ENCODE data around the gene KCNK6. TPM values are rescaled to one million over a fixed set of nuclear protein-coding genes. Genes with fewer than 3 reads are reported as not detected.
A peak's percentile ranks its signal among the peaks of the same experiment; 100 is the strongest.

KCNK6 gene
- total and polyA plus RNA-seq, 2 experiments from 2014 or later = 9.0 to 14.6 TPM

- Mint-ChIP-seq H3K4me1 (peaks cover 28% of the 10 kb centered on the region), H3K27ac (peak overlapping the region; percentile 97), H3K27me3 (ENCODE audit: insufficient read depth, low read depth, poor library complexity) (peaks cover 53% of the 10 kb centered on the region), H3K36me3 (ENCODE audit: low read depth) (no peaks in the 10 kb centered on the region; the same call in 2 of the 3 replicates), H3K4me3 (peak overlapping the region; percentile 74), H3K9me3 (no peaks in the 10 kb centered on the region)
- Histone ChIP-seq H2AFZ (peak overlapping the region; percentile 89), H3K79me2 (replicated peaks; ENCODE audit: insufficient read depth) (peaks cover 8% of the 10 kb centered on the region; the same call in 1 of the 2 replicates), H3K27ac (ENCODE audit: low read depth) (peak overlapping the region; percentile 95), H3F3A (replicated peaks; ENCODE audit: low read depth) (peaks cover 15% of the 10 kb centered on the region), H3K27me3 (ENCODE audit: insufficient read depth) (peaks cover 36% of the 10 kb centered on the region), H3K4me1 (ENCODE audit: insufficient read depth) (peaks cover 5% of the 10 kb centered on the region; the same call in 1 of the 2 replicates), H3K9me2 (ENCODE audit: insufficient read depth) (no peaks in the 10 kb centered on the region), H3K36me3 (ENCODE audit: insufficient read depth) (no peaks in the 10 kb centered on the region), H3K4me3 (peak overlapping the region; percentile 54), H3K4me2 (peak overlapping the region; percentile 78), H4K20me1 (replicated peaks; ENCODE audit: insufficient read depth) (peaks cover 6% of the 10 kb centered on the region; the same call in 1 of the 2 replicates)
- DNase-seq (ENCODE audit: low spot score) (no peak), ATAC-seq (no peak)
- no peak for TF ChIP-seq ZNF331 (CRISPR knock-in tag; IDR thresholded peaks at IDR 0.05; ENCODE audit: low read depth)
- no peak for TF ChIP-seq EZH2phosphoT487 (IDR thresholded peaks at IDR 0.05; ENCODE audit: unreplicated experiment)
- TF ChIP-seq ZNF114 (CRISPR knock-in tag; IDR thresholded peaks at IDR 0.05) = no peak
- no peak for TF ChIP-seq EZH2 (IDR thresholded peaks at IDR 0.05; ENCODE audit: low read depth, unreplicated experiment)
- no peak for TF ChIP-seq JUNB (IDR thresholded peaks at IDR 0.05; ENCODE audit: unreplicated experiment)
- no peak for TF ChIP-seq REST (IDR thresholded peaks at IDR 0.05; ENCODE audit: unreplicated experiment)
- TF ChIP-seq ZNF462 (CRISPR knock-in tag; IDR thresholded peaks at IDR 0.05) = no peak
- TF ChIP-seq POLR2AphosphoS5 (IDR thresholded peaks at IDR 0.05; ENCODE audit: low read depth) = no peak
- TF ChIP-seq NANOG (IDR thresholded peaks at IDR 0.05; ENCODE audit: borderline replicate concordance) = no peak
- no peak for TF ChIP-seq STAT1 (IDR thresholded peaks at IDR 0.05; ENCODE audit: unreplicated experiment)
- TF ChIP-seq ETS1 (IDR thresholded peaks at IDR 0.05) = no peak
- no peak for TF ChIP-seq CTCF (conservative IDR thresholded peaks at IDR 0.05; ENCODE audit: low read depth in 2 of 2)
- no peak for TF ChIP-seq CREB1 (CRISPR knock-in tag; IDR thresholded peaks at IDR 0.05; ENCODE audit: low read depth)
Measured at GRCh38 chr19:38316477-38317067, 3.1 kb upstream of the KCNK6 start.

Measured in GM23338 (cell line).